Mucosa of descending colon (tissue), 3 donors: ENCODE measurements around the gene IL6. TPM values are rescaled to one million over a fixed set of nuclear protein-coding genes. Genes with fewer than 3 reads are reported as not detected.
"Not testable (repeated sequence)": the region's sequence is repeated elsewhere in the genome, so short reads cannot be mapped to it uniquely, and the experiment has no call there.

Source experiments
- ATAC-seq: fragments of 200-7000 bp; cut with Tn5 transposase; one replicate; pipeline ENCODE4 v1.9.1; 2020; ENCODE audit warnings: mild to moderate bottlenecking, moderate library complexity
- DNase-seq, 3 donors: peaks; one replicate each; pipeline ENCODE4 v3.0.0-alpha.2; 2020
- H3K36me3 ChIP-seq: fragments of 200-600 bp; one replicate; pipeline ENCODE4 v1.8.0; 2021; ENCODE audit warnings: low read depth, mild to moderate bottlenecking
- H3K4me1 ChIP-seq: fragments of 200-600 bp; one replicate; pipeline ENCODE4 v1.8.0; 2021; ENCODE audit warnings: low read depth, mild to moderate bottlenecking
- H3K4me3 ChIP-seq: fragments of 200-600 bp; one replicate; pipeline ENCODE4 v1.8.0; 2021; ENCODE audit warnings: mild to moderate bottlenecking
- H3K9me3 ChIP-seq: fragments of 200-600 bp; one replicate; pipeline ENCODE4 v1.8.0; 2021; ENCODE audit warnings: mild to moderate bottlenecking
- CTCF ChIP-seq: fragments of 200-600 bp; IDR thresholded peaks from one replicate; pipeline ENCODE4 v1.8.0; 2022; ENCODE audit warnings: antibody characterized with exemption, mild to moderate bottlenecking
- intact Hi-C, 2 donors: fragments of 100-400 bp; cut with DNase I in 1 of 2; cut with micrococcal nuclease in 1 of 2; formaldehyde crosslinking; loops; one replicate each; pipeline versions ENCODE4 v1.11.0 to v1.11.1; 2022; cut with DNase I, micrococcal nuclease
- long read RNA-seq, 2 donors: library from polyadenylated mRNA; unstranded; transcript quantifications; one replicate each; pipeline ENCODE4 v2.0.0, GENCODE V29; 2019 to 2021
- total RNA-seq, 3 donors: library from RNA; stranded (reverse); fragmentation: NEBNext Ultra II Directional in 2 of 3; extraction: Animal tissue kit (Norgen Biotek cat#: 25700) in 2 of 3; gene quantifications; one replicate each; pipeline versions ENCODE4 v1.2.1 to v1.2.4, GENCODE V29; 2021 to 2023
- donor health status: DM: no; HTN: no; CAD: no; lungs with moderate emphysema.
- donor health status: DM: no; HTN: no; CAD: no.
- donor health status: DM: no; HTN: yes; CAD: no.

Gene IL6
- 1 to 10 TPM in 1 of 3 donors, under 1 TPM in 1, not detected in 1; 0.53 to 2.2 TPM for total RNA-seq
- long read RNA-seq, donor 1, partial matches to known transcripts = 0 of 1 reads
- long read RNA-seq, donor 1, other reads (novel, unspliced or antisense) = 0 of 1 reads
- long read RNA-seq, donor 2 = 0 reads

GRCh38 chr7:22726907-22727713 lies at the start of gene IL6:
Gene IL6 (plus strand): TSS chr7:22727200. CDS start chr7:22727263, 63 bp downstream.
- peak; percentile 52 to 79 (median 65) for DNase-seq
- Histone ChIP-seq H3K9me3 (no peaks in the 10 kb centered on the region), H3K4me1 (peaks cover 3% of the 10 kb centered on the region), H3K4me3 (no peak within 1 kb of the TSS), H3K36me3 (no peaks in the 10 kb centered on the region)
- no peak for TF ChIP-seq CTCF
- intact Hi-C loops = loop anchor here in 1 of 2 donors (5.0 kb wide), 1 partner anchor 165 kb away; no protein-coding TSS in a partner anchor
- ATAC-seq = peak; percentile 59

- DNase-seq, H3K36me3 ChIP-seq, ATAC-seq, H3K9me3 ChIP-seq, H3K4me1 ChIP-seq, H3K4me3 ChIP-seq, intact Hi-C loops: not testable (repeated sequence)
Measured at GRCh38 chr7:22677263-22677662, 49.7 kb upstream of the IL6 start.

- no peaks in the 10 kb centered on the region for H3K4me1 ChIP-seq
- no peaks in the 10 kb centered on the region for H3K36me3 ChIP-seq
- intact Hi-C loops = no loop called here
- ATAC-seq = no peak
- no peak overlapping the region for H3K4me3 ChIP-seq
- DNase-seq = no peak
- no peaks in the 10 kb centered on the region for H3K9me3 ChIP-seq
- TF ChIP-seq CTCF = no peak
Measured at GRCh38 chr7:22677680-22678079, 49.3 kb upstream of the IL6 start.

GRCh38 chr7:22680482-22680911 lies 46.5 kb upstream of the IL6 start:
- no peak for TF ChIP-seq CTCF
- DNase-seq (no peak), ATAC-seq (no peak)
- no peaks in the 10 kb centered on the region for H3K4me1 ChIP-seq
- no peak overlapping the region for H3K4me3 ChIP-seq
- H3K9me3 ChIP-seq = no peaks in the 10 kb centered on the region
- intact Hi-C loops = no loop called here
- H3K36me3 ChIP-seq = no peaks in the 10 kb centered on the region

- ATAC-seq = no peak
- H3K9me3 ChIP-seq = no peaks in the 10 kb centered on the region
- H3K4me3 ChIP-seq = no peak overlapping the region
- TF ChIP-seq CTCF = no peak
- H3K36me3 ChIP-seq = no peaks in the 10 kb centered on the region
- intact Hi-C loops = no loop called here
- no peaks in the 10 kb centered on the region for H3K4me1 ChIP-seq
- DNase-seq = no peak
Measured at GRCh38 chr7:22681312-22681711, 45.7 kb upstream of the IL6 start.
